Gastroesophageal sphincter (tissue), 3 donors: ENCODE data around the gene ZNF236.

Source experiments
- EP300 ChIP-seq: sonication (generic); formaldehyde crosslinking; IDR thresholded peaks from one replicate; pipeline ENCODE4 v1.6.1; 2017; ENCODE audit warnings: antibody characterized with exemption, mild to moderate bottlenecking
- POLR2AphosphoS5 ChIP-seq: sonication (generic); formaldehyde crosslinking; IDR thresholded peaks from one replicate; pipeline ENCODE4 v1.6.1; 2017; ENCODE audit warnings: antibody characterized with exemption
- TF ChIP-seq, protein P1 (sequence below), 4 experiments: fragments of 200-600 bp in 2 of 4; fragments of 450-650 bp in 2 of 4; sonication (generic) in 1 of 4; IDR thresholded peaks; one replicate each; pipeline ENCODE4 v1.5.1; 2017 to 2019; ENCODE audit warnings: antibody characterized with exemption in 4 of 4, mild to moderate bottlenecking in 2 of 4, moderate library complexity in 2 of 4

DNA sequence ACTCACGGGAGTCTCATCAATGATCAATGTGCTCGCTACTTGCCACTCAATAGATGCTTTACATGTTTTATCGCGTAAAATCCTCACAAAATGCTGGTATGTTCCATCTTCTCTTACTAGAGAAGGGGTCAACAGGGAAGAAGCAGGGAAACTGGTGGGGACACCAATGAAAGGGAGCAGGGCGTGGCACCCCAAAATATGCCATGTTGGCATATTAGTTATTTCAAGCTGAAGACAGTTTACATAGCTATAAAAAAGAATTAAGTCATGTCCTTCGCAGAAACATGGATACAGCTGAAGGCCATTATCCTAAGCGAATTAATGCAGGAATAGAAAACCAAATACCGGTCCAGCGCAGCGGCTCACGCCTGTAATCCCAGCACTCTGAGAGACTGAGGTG lies 8.1 kb upstream of the ZNF236 start:
- TF ChIP-seq, protein P1, sequence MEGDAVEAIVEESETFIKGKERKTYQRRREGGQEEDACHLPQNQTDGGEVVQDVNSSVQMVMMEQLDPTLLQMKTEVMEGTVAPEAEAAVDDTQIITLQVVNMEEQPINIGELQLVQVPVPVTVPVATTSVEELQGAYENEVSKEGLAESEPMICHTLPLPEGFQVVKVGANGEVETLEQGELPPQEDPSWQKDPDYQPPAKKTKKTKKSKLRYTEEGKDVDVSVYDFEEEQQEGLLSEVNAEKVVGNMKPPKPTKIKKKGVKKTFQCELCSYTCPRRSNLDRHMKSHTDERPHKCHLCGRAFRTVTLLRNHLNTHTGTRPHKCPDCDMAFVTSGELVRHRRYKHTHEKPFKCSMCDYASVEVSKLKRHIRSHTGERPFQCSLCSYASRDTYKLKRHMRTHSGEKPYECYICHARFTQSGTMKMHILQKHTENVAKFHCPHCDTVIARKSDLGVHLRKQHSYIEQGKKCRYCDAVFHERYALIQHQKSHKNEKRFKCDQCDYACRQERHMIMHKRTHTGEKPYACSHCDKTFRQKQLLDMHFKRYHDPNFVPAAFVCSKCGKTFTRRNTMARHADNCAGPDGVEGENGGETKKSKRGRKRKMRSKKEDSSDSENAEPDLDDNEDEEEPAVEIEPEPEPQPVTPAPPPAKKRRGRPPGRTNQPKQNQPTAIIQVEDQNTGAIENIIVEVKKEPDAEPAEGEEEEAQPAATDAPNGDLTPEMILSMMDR (IDR thresholded peaks at IDR 0.05): no peak
- no peak for TF ChIP-seq POLR2AphosphoS5
- TF ChIP-seq EP300: no peak
